NCI-H82 (cell line): ENCODE data around the gene CALM3.
A peak's percentile ranks its signal among the peaks of the same experiment; 100 is the strongest.

Source experiments
- DNase-seq: peaks from one replicate; lab custom pipeline; 2025; lab: John Stamatoyannopoulos, UW

Gene CALM3

GRCh38 chr19:46600384-46601317 is 479 bp upstream of the CALM3 start:
- peak; percentile 98 for DNase-seq

GRCh38 chr19:46602392-46603194 is 1.5 kb downstream of the CALM3 start:
- DNase-seq, result no peak

DNA sequence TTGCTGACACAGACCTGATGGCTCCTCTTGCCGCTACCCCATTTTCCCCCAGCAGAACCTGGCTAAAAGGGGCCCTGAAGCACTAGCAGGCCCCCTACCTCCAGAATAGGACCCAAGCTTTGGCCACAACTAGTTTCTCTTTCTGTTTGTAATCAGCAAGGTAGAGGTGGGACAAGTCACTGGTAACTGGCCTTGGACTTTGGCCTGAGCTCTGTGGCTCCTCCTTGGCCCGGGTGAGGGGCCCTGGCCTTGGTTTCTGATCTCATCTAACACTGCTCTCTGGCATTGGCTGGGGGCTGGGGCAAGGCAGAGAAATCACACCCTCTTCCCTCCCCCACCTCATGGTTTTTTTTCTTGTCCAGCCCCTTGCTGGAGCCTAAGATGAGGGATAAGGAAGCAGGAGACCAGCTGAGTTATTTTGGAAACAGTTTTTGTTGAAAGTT is 2.1 kb downstream of the CALM3 start:
- no peak for DNase-seq

DNA sequence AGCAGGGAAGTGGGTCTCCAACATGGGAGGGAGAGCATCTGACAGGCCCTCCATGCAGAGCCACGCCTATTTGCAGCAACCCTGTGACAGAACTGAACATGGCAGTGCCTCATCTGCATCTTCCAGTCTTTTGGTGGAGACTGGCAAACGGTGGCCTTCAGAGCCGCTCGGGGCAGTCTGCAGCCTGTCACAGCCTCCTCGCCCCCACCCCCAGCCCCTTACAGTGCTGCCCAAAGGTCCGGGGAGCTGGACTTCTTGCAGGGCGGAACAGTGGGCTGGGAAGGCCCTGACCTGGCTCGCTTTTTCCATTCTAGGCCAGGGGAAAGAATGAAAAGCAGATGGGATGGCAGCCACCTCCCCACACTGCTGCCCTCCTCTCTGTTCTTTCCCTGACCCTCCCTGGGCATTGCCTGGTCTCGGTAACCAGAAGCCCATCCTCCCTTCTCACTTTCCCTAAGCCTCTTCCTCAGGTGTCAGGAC is 2.7 kb downstream of the CALM3 start:
- no peak for DNase-seq

DNA sequence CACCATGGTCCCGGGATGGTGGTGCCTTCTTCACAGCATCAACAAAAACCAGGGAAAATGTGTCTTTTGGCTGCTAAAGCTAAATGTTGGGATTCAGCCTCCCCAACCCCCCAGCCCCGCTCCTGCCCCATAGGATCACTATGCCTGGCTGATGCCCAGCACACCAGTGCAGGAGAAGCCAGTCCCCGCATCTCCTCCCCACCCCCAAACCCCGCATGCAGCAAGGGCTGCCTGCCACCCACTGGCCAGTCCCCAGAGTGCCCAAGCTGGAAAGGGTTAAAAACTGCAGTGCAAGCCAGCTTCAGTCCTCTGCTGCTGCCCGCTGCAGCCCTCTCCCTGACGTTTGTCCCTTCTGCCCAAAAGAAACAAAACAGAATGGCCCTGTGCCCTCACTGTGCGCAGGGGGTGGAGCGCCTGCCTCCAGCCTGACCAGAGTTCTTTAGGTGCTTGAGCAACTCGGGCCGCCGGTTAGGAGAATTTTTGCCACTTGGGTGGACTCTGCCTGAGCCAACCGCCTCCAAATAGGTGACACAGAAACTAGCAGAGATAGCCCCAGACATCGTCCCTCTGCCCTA is 3.7 kb downstream of the CALM3 start:
- DNase-seq, result no peak

DNA sequence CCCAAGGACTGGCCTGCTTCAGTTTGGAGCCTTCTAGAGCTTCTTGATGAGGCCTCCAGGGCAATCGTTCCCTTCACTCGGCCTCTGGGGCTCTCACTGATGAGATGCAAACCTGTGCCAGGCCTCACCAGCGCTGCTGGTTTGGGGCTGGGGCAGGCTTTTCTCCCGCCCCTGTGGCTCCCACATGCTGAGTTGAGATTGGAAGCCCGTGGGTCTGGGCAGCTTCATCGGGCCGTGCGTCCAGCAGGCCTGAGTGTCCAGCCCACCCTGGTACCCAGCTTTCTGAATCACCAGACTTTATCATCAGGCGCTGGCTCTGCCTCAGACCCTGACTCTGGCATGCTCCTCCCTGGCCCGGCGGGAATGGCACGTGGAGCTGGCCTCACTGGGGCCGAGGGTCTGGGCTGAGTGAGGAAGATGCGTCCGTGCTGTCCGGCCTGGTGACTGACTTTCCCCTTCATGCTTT is 4.3 kb downstream of the CALM3 start:
- no peak for DNase-seq

GRCh38 chr19:46606019-46606418 is 4.9 kb downstream of the CALM3 start:
- DNase-seq, result no peak

DNA sequence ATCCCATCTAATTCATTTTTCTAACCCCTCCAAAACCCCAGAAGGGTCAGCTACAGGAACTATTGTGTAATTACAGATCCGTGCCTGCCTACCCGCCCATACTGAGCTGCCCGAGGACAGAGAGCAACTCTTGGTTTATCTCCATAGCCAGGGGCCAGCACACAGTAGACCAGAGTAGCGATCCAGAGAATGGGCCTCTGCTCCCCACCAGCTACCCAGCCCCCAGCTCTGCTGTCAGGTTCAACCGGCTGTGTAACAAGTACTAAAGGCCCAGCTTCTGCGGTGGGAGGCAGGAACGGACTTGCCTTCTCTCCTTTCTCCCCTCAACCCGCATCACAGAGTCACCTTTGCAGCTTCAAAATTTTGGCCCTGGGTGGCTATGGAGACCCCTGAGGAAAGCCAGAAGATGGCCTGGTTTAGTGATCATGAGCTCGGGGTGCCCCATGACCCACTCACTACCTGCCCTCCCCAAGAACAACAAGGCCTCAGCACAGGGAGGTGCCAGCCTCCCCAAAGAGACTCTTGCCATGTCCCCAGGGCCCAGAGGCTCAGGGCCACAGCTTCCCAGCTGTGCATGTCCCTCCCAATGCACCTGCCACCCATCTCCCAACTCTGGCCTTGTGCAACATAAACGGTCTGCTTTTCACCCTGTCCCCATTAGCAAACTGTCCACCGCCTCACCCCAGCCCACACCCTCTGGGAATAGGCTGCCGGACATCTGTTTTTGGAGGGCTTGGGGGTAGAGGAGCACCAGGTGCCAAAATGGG is 5.7 kb downstream of the CALM3 start:
- no peak for DNase-seq

GRCh38 chr19:46607448-46607841 is 6.3 kb downstream of the CALM3 start:
- no peak for DNase-seq

- no peak for DNase-seq
Measured at GRCh38 chr19:46608178-46608577, 7.0 kb downstream of the CALM3 start.

GRCh38 chr19:46608581-46609345 is 7.6 kb downstream of the CALM3 start:
- no peak for DNase-seq

- no peak for DNase-seq
Measured at GRCh38 chr19:46609511-46610412, 8.6 kb downstream of the CALM3 start.

- DNase-seq, result no peak
Measured at GRCh38 chr19:46610413-46610775, 9.3 kb downstream of the CALM3 start.

GRCh38 chr19:46610851-46611770 is 10.0 kb downstream of the CALM3 start:
- DNase-seq, result no peak

- no peak for DNase-seq
Measured at GRCh38 chr19:46611776-46612175, 10.6 kb downstream of the CALM3 start.

DNA sequence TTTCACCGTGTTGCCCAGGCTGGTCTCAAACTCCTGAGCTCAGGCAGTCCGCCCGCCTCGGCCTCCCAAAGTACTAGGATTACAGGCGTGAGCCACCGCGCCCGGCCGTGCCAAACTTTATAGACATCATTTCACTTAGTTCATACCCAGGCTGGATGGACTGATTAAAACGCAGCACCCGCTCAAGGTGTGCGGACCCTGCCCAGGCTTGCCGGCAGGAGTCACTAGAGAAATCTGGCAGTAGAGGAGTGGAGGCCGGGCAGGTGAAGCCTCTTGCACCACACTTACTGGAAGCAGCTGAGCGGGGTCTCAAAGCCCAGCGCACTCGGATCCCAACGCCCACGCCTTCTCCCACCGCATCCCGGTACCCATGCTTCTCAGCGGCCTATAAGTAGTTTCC is 12.4 kb downstream of the CALM3 start:
- DNase-seq, result no peak

GRCh38 chr19:46614114-46614722 is 13.1 kb downstream of the CALM3 start:
- DNase-seq, result peak; percentile 94

DNA sequence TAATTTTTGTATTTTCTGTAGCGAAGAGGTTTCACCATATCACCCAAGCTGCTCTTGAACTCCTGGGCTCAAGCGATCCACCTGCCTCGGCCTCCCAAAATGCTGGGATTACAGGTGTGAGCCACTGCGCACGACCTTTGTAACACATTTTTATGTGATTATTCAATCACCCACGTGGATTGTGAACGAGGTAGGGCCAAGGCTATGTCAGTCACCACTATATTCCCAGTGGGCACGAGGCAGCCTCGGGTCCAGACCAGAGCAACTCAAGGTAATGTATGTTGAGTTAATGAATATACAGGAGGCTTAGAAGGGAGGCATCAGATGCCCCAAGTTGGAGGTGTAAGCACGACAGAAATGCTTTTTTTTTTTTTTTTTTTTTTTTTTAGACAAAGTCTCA is 14.8 kb downstream of the CALM3 start:
- DNase-seq, result no peak
